IPS DF 6.9 (cell line): ENCODE data around the gene TASP1.
"Not testable (repeated sequence)": the region's sequence is repeated elsewhere in the genome, so short reads cannot be mapped to it uniquely, and the experiment has no call there.

Experiments used
- DNase-seq: peaks from one replicate; pipeline ENCODE4 v3.0.0-alpha.2; 2013; ENCODE audit warnings: low read depth, low spot score
- H3K27ac ChIP-seq: one replicate; pipeline ENCODE4 v1.5.1; 2013; ENCODE audit warnings: low read length, control low read depth
- H3K27me3 ChIP-seq: 2 replicates; pipeline ENCODE4 v1.6.1; 2013; ENCODE audit warnings: mild to moderate bottlenecking, low read length; ENCODE audit not compliant: control insufficient read depth, insufficient read depth
- H3K36me3 ChIP-seq: 2 replicates; pipeline ENCODE4 v1.6.1; 2013; ENCODE audit warnings: low read length; ENCODE audit not compliant: control insufficient read depth, insufficient read depth
- H3K4me1 ChIP-seq: 2 replicates; pipeline ENCODE4 v1.6.1; 2013; ENCODE audit warnings: low read length; ENCODE audit not compliant: control insufficient read depth, insufficient read depth
- H3K4me3 ChIP-seq: 2 replicates; pipeline ENCODE4 v1.5.1; 2013; ENCODE audit warnings: mild to moderate bottlenecking, low read length
- H3K9me3 ChIP-seq: 2 replicates; pipeline ENCODE4 v1.6.1; 2013; ENCODE audit warnings: low read length, inconsistent platforms; ENCODE audit not compliant: control insufficient read depth, insufficient read depth
- WGBS: extraction: QIAGEN DNeasy Blood & Tissue Kit; methylation state at CpG from one replicate; pipeline ENCODE4 v1.1.7; 2013; ENCODE audit warnings: mixed read lengths, missing lambda C conversion rate; ENCODE audit not compliant: insufficient read length, insufficient coverage; 5-methylcytosine and 5-hydroxymethylcytosine counted together

Gene TASP1

DNA sequence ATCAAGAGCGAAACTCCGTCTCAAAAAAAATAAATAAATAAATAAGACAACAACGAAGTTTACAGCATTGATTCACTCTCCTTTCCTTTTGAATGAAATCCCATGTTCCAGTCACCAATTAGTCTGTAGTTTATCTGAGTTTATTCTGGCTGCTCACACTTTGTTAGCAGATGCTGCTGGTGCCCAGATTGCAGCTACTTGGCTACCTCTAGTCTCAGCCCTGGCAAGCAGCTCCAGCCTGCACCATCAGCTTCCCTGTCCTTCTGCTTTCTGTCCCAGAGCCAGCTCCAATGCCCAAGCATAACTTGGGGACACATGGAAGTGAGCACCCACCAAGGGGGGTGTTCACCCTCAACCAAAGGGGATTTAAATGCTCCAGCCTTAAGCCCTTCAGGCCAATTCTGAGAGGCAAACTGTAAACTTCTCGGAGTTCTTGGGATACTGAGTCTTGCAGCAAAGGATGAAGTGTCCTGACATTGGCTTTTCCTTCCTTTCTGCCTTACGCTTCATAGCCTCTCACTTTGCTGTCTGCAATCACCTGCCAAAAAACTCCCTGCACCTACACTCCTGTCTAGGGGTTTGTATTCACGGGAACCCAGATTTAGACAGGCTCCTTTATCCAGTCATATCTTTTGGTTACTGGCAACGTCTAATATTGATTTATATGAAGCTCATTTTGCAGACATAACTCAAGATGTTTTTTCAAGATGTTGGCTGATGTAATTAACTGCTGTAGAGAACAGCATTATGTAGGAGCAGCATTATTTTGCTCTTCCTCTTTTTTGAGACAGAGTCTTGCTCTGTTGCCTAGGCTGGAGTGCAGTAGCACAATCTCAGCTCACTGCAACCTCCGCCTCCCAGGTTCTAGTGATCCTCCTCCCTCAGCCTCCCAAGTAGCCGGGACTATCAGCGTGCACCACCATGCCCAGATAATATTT is 9.8 kb upstream of the TASP1 start:
- peaks cover 5% of the 10 kb centered on the region for H3K4me1 ChIP-seq
- H3K9me3 ChIP-seq = no peaks in the 10 kb centered on the region
- H3K4me3 ChIP-seq = no peak overlapping the region
- H3K27ac ChIP-seq = no peak overlapping the region
- H3K27me3 ChIP-seq = no peaks in the 10 kb centered on the region
- DNase-seq = no peak
- H3K36me3 ChIP-seq = no peaks in the 10 kb centered on the region
- WGBS = no CpG with 5 or more reads among the region's 10 CpGs

GRCh38 chr20:13644010-13644409 is 5.3 kb upstream of the TASP1 start:
- Histone ChIP-seq H3K36me3 (no peaks in the 10 kb centered on the region), H3K4me1 (no peaks in the 10 kb centered on the region), H3K9me3 (no peaks in the 10 kb centered on the region), H3K27me3 (no peaks in the 10 kb centered on the region), H3K4me3 (no peak overlapping the region), H3K27ac (no peak overlapping the region)
- WGBS = no CpG with 5 or more reads among the region's 4 CpGs
- DNase-seq = no peak

DNA sequence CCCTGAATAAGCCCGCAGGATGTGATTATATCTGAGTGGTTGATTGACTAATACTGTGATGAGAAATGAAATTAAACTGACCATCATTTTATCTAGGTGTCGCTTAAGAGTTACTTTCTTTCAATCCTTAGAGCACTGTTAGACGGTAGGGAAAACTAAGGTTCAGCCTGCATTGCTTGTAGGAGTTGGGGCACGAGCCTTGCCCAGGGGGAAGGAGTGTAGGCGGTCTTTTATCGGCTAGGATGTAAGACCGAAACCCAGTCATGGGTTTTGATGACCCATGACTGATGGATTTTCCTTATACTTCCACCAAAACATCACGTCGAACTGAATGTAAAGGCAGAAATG is 392 bp upstream of the TASP1 start:
- Histone ChIP-seq H3K36me3 (no peaks in the 10 kb centered on the region), H3K27ac (no peak overlapping the region), H3K4me1 (no peaks in the 10 kb centered on the region), H3K9me3 (no peaks in the 10 kb centered on the region), H3K4me3 (peak overlapping the region; percentile 42; the same call in 1 of the 2 replicates), H3K27me3 (no peaks in the 10 kb centered on the region)
- DNase-seq = no peak
- WGBS = no CpG with 5 or more reads among the region's 9 CpGs

DNA sequence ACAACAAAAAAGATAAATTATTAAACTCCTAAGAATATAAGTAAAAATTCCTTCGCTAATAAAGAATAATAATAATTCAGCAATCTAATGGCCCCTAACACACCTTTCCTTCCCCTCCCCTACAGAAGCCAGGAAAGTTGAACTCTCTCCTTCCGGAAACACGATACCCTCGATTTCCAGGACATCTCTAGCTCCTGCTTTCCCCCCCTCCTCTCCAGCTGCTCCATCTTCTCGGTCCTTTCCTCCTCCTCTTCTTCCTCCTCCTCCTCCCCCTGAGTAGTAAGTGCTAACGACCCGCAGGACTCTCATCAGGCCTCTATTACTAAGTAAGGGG is 603 bp downstream of the TASP1 start:
- peak overlapping the region; percentile 99 for H3K4me3 ChIP-seq
- no CpG with 5 or more reads among the region's 7 CpGs for WGBS
- no peaks in the 10 kb centered on the region for H3K36me3 ChIP-seq
- no peaks in the 10 kb centered on the region for H3K4me1 ChIP-seq
- H3K9me3 ChIP-seq = no peaks in the 10 kb centered on the region
- H3K27ac ChIP-seq = no peak overlapping the region
- H3K27me3 ChIP-seq = no peaks in the 10 kb centered on the region
- no peak for DNase-seq

- Histone ChIP-seq H3K27me3 (no peaks in the 10 kb centered on the region), H3K4me3 (no peak overlapping the region), H3K27ac (no peak overlapping the region), H3K9me3 (no peaks in the 10 kb centered on the region), H3K36me3 (no peaks in the 10 kb centered on the region), H3K4me1 (no peaks in the 10 kb centered on the region)
- no peak for DNase-seq
- WGBS = no CpG with 5 or more reads among the region's 1 CpG
These were observed 6.3 kb downstream of the TASP1 start for GRCh38 chr20:13632431-13632830.

DNA sequence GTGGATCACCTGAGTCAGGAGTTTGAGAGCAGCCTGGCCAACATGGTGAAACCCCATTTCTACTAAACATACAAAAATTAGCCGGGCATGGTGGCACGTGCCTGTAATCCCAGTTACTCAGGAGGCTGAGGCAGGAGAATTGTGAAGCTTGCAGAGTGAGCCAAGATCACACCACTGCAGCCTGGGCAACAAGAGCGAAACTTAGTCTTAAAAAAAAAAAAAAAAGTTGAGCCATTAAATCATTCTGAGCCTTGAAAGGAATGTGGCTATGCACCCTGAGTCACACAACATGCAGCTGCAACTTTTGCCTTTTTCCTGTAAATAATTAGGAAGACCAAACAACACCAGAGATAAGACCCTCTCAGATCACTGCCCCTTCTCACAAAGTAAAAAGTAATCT is 11.2 kb downstream of the TASP1 start:
- not testable (repeated sequence) for DNase-seq, H3K27ac ChIP-seq

GRCh38 chr20:13626724-13627123 is 12.0 kb downstream of the TASP1 start:
- Histone ChIP-seq H3K27ac (no peak overlapping the region), H3K9me3 (no peaks in the 10 kb centered on the region), H3K27me3 (no peaks in the 10 kb centered on the region), H3K36me3 (no peaks in the 10 kb centered on the region), H3K4me1 (no peaks in the 10 kb centered on the region), H3K4me3 (no peak overlapping the region)
- no peak for DNase-seq
- no CpG with 5 or more reads among the region's 1 CpG for whole genome bisulfite sequencing

More for the DNA sequence above, 11.2 kb downstream of the TASP1 start:
- H3K4me3 ChIP-seq, H3K27me3 ChIP-seq, H3K9me3 ChIP-seq, H3K36me3 ChIP-seq, H3K4me1 ChIP-seq: not testable (repeated sequence)
- WGBS = no CpG with 5 or more reads among the region's 3 CpGs

DNA sequence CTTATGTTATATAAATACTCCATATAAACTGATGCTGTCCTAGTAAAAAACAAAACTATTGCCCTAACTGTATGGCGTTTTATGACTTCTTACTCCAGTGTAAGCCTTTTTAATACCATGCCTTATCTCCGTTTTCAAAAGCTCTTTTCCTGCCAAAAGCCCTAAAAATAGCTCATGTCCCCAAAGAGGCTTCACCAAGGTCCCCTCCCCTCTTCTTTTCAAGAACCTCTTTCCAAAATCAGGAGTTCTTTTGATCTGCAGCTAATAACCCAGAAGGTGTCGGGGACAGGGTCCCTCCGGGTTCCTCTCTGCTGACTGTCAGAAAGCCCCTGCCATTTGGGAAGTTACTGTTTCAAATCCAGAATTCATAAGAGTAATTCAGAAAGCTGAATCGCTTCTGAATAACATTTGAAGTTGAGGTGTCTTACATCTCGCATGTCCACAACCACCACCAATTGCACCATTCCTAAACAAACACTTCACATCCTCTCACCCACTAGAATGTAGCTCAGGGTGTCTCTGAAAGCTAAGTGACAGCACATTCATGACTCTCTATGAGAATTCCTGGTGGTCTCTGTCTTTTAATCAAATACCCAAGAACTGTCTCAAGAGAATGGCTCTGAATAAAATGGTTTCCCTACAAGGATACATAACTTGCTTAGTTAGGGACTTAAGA is 13.3 kb downstream of the TASP1 start:
- no peaks in the 10 kb centered on the region for H3K27me3 ChIP-seq
- no peak overlapping the region for H3K4me3 ChIP-seq
- no peak for DNase-seq
- WGBS = no CpG with 5 or more reads among the region's 6 CpGs
- H3K36me3 ChIP-seq = no peaks in the 10 kb centered on the region
- H3K27ac ChIP-seq = no peak overlapping the region
- no peaks in the 10 kb centered on the region for H3K9me3 ChIP-seq
- no peaks in the 10 kb centered on the region for H3K4me1 ChIP-seq

GRCh38 chr20:13619415-13619814 is 19.3 kb downstream of the TASP1 start:
- not testable (repeated sequence) for DNase-seq, H3K27me3 ChIP-seq, H3K36me3 ChIP-seq, H3K9me3 ChIP-seq, H3K27ac ChIP-seq, H3K4me3 ChIP-seq, H3K4me1 ChIP-seq
- WGBS = no CpG with 5 or more reads among the region's 1 CpG

DNA sequence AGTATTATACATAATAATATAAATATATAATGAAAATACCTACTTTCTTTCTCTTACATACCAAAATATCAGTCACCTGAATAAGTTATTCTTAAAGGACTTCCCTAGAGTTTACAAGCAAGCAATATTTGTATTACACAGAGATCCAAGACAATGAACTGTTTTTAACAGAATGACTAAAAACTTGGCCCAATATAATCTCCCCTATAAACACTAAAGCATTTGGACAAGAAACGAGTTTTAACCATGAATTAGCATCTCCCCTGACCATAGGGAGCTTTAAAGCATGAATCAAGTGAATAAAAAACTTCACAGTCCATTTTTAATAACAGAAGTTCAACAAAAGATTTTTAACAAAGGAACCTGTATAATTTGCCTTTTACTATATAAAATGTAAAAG is 20.3 kb downstream of the TASP1 start:
- H3K4me3 ChIP-seq, H3K4me1 ChIP-seq, H3K27me3 ChIP-seq, H3K27ac ChIP-seq, H3K9me3 ChIP-seq, DNase-seq, H3K36me3 ChIP-seq: not testable (repeated sequence)
- WGBS = no CpG with 5 or more reads among the region's 1 CpG

DNA sequence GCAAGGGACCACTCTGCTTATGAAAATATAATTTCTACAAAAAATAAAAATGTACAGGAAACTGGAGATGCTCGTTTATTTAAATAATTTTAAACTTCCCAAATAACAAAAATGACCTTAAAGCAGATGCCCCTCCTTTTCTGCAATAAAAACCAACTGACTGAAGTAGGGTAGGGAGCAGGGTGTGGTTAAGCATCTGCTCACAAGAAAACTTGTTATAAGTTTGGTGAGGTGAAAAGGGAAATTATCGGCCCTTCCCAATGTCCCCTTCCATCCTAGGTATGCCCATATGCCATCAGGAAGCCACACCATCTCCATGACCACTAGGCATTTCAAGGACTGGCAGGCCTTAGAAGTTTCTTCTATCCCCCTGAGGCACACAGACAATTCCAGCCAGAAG is 21.1 kb downstream of the TASP1 start:
- DNase-seq, H3K27me3 ChIP-seq, H3K27ac ChIP-seq, H3K9me3 ChIP-seq, H3K4me1 ChIP-seq, H3K36me3 ChIP-seq, H3K4me3 ChIP-seq: not testable (repeated sequence)
- WGBS = no CpG with 5 or more reads among the region's 2 CpGs
